Hepatocyte (in vitro differentiated cells): ENCODE results near the gene CRKL.

Experiments used
- EZH2 ChIP-seq: fragments of 200-600 bp; sonication (generic); IDR thresholded peaks from 2 replicates; pipeline ENCODE4 v1.6.1; 2016; ENCODE audit warnings: antibody characterized with exemption, mild to moderate bottlenecking, borderline replicate concordance
- TF ChIP-seq, protein P1 (sequence below): fragments of 200-600 bp; sonication (generic); IDR thresholded peaks from 2 replicates; pipeline ENCODE4 v1.5.1; 2016; ENCODE audit warnings: antibody characterized with exemption, mild to moderate bottlenecking; ENCODE audit not compliant: poor library complexity

- TF ChIP-seq, protein P1, sequence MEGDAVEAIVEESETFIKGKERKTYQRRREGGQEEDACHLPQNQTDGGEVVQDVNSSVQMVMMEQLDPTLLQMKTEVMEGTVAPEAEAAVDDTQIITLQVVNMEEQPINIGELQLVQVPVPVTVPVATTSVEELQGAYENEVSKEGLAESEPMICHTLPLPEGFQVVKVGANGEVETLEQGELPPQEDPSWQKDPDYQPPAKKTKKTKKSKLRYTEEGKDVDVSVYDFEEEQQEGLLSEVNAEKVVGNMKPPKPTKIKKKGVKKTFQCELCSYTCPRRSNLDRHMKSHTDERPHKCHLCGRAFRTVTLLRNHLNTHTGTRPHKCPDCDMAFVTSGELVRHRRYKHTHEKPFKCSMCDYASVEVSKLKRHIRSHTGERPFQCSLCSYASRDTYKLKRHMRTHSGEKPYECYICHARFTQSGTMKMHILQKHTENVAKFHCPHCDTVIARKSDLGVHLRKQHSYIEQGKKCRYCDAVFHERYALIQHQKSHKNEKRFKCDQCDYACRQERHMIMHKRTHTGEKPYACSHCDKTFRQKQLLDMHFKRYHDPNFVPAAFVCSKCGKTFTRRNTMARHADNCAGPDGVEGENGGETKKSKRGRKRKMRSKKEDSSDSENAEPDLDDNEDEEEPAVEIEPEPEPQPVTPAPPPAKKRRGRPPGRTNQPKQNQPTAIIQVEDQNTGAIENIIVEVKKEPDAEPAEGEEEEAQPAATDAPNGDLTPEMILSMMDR: no peak
- no peak for TF ChIP-seq EZH2
Measured at GRCh38 chr22:20927940-20928572, 10.8 kb downstream of the CRKL start.
